ENCODE data around the gene GATA2. TPM values are rescaled to one million over a fixed set of nuclear protein-coding genes. Genes with fewer than 3 reads are reported as not detected.

GATA2 gene
- total RNA-seq, 1 donor from 2014 or later: 60.4 TPM

- peaks cover 31% of the 10 kb centered on the region for H3K27me3 Mint-ChIP-seq (ENCODE audit: low read depth)
- TF ChIP-seq CTCF (IDR thresholded peaks at IDR 0.05; ENCODE audit: unreplicated experiment): no peak
Measured at GRCh38 chr3:128464702-128465101, 28.3 kb downstream of the GATA2 start.

GRCh38 chr3:128464188-128464587, 28.8 kb downstream of the GATA2 start:
- no peak for DNase-seq (ENCODE audit: low spot score in 2 of 2, unreplicated experiment in 2 of 2)
- H3K4me1 Mint-ChIP-seq: no peaks in the 10 kb centered on the region
- H3K9me3 Mint-ChIP-seq: no peaks in the 10 kb centered on the region
- H3K27me3 Mint-ChIP-seq (ENCODE audit: low read depth): peaks cover 31% of the 10 kb centered on the region
- no peak overlapping the region for H3K4me3 Mint-ChIP-seq
- H3K27ac Mint-ChIP-seq: no peak overlapping the region
- TF ChIP-seq CTCF (IDR thresholded peaks at IDR 0.05; ENCODE audit: unreplicated experiment): no peak
- H3K36me3 Mint-ChIP-seq: no peaks in the 10 kb centered on the region

More at GRCh38 chr3:128464702-128465101, 28.3 kb downstream of the GATA2 start:
- DNase-seq (ENCODE audit: low spot score in 2 of 2, unreplicated experiment in 2 of 2): no peak
- H3K9me3 Mint-ChIP-seq: no peaks in the 10 kb centered on the region
- no peaks in the 10 kb centered on the region for H3K36me3 Mint-ChIP-seq
- no peaks in the 10 kb centered on the region for H3K4me1 Mint-ChIP-seq
- no peak overlapping the region for H3K4me3 Mint-ChIP-seq
- no peak overlapping the region for H3K27ac Mint-ChIP-seq

GRCh38 chr3:128463771-128464170, 29.2 kb downstream of the GATA2 start:
- H3K27ac Mint-ChIP-seq: no peak overlapping the region
- no peak for TF ChIP-seq CTCF (IDR thresholded peaks at IDR 0.05; ENCODE audit: unreplicated experiment)
- no peaks in the 10 kb centered on the region for H3K9me3 Mint-ChIP-seq
- H3K4me3 Mint-ChIP-seq: no peak overlapping the region
- H3K4me1 Mint-ChIP-seq: no peaks in the 10 kb centered on the region
- peaks cover 31% of the 10 kb centered on the region for H3K27me3 Mint-ChIP-seq (ENCODE audit: low read depth)
- DNase-seq (ENCODE audit: low spot score in 2 of 2, unreplicated experiment in 2 of 2): no peak
- no peaks in the 10 kb centered on the region for H3K36me3 Mint-ChIP-seq

- Mint-ChIP-seq H3K9me3 (no peaks in the 10 kb centered on the region), H3K4me3 (no peak overlapping the region), H3K4me1 (peaks cover 3% of the 10 kb centered on the region), H3K36me3 (no peaks in the 10 kb centered on the region), H3K27me3 (ENCODE audit: low read depth) (peaks cover 31% of the 10 kb centered on the region), H3K27ac (no peak overlapping the region)
- no peak for TF ChIP-seq CTCF (IDR thresholded peaks at IDR 0.05; ENCODE audit: unreplicated experiment)
- no peak for DNase-seq (ENCODE audit: low spot score in 2 of 2, unreplicated experiment in 2 of 2)
Measured at GRCh38 chr3:128463354-128463753, 29.6 kb downstream of the GATA2 start.

- H3K4me1 Mint-ChIP-seq: peaks cover 7% of the 10 kb centered on the region
- H3K36me3 Mint-ChIP-seq: no peaks in the 10 kb centered on the region
- no peak for DNase-seq (ENCODE audit: low spot score in 2 of 2, unreplicated experiment in 2 of 2)
- no peak overlapping the region for H3K4me3 Mint-ChIP-seq
- no peaks in the 10 kb centered on the region for H3K9me3 Mint-ChIP-seq
- H3K27me3 Mint-ChIP-seq (ENCODE audit: low read depth): peaks cover 31% of the 10 kb centered on the region
- TF ChIP-seq CTCF (IDR thresholded peaks at IDR 0.05; ENCODE audit: unreplicated experiment): no peak
- H3K27ac Mint-ChIP-seq: no peak overlapping the region
Measured at GRCh38 chr3:128462931-128463330, 30.1 kb downstream of the GATA2 start.

- Mint-ChIP-seq H3K27ac (no peak overlapping the region), H3K36me3 (no peaks in the 10 kb centered on the region), H3K4me3 (no peak overlapping the region), H3K27me3 (ENCODE audit: low read depth) (peaks cover 31% of the 10 kb centered on the region), H3K4me1 (peaks cover 12% of the 10 kb centered on the region), H3K9me3 (no peaks in the 10 kb centered on the region)
- no peak for TF ChIP-seq CTCF (IDR thresholded peaks at IDR 0.05; ENCODE audit: unreplicated experiment)
- no peak for DNase-seq (ENCODE audit: low spot score in 2 of 2, unreplicated experiment in 2 of 2)
Measured at GRCh38 chr3:128462341-128462910, 30.6 kb downstream of the GATA2 start.

Data from mesothelial cell of epicardium (in vitro differentiated cells).